HG03103 (cell line): ENCODE results near the gene RAB36.

Experiments used
- ATAC-seq: cut with Tn5 transposase; IDR thresholded peaks from one replicate; pipeline ENCODE4 v1.9.1; 2021; ENCODE audit warnings: low read depth; ENCODE audit not compliant: unreplicated experiment

RAB36 gene

GRCh38 chr22:23180301-23180892 is 35.1 kb downstream of the RAB36 start, which contains the start of gene BCR:
TSS of gene BCR (plus strand) at chr22:23180509. CDS start at chr22:23180961, 452 bp downstream.
- ATAC-seq = no peak

- no peak for ATAC-seq
Observed at GRCh38 chr22:23180893-23181720, 35.8 kb downstream of the RAB36 start.

- ATAC-seq = no peak
Observed at GRCh38 chr22:23181721-23182308, 36.5 kb downstream of the RAB36 start.

- ATAC-seq = no peak
Observed at GRCh38 chr22:23182309-23183060, 37.2 kb downstream of the RAB36 start.

- no peak for ATAC-seq
Observed at GRCh38 chr22:23183061-23183698, 37.9 kb downstream of the RAB36 start.

- no peak for ATAC-seq
Observed at GRCh38 chr22:23184100-23184763, 39.0 kb downstream of the RAB36 start.

GRCh38 chr22:23184764-23185113 is 39.5 kb downstream of the RAB36 start:
- no peak for ATAC-seq

- ATAC-seq = no peak
Observed at GRCh38 chr22:23187211-23187610, 41.9 kb downstream of the RAB36 start.

- no peak for ATAC-seq
Observed at GRCh38 chr22:23187871-23188700, 42.8 kb downstream of the RAB36 start.

GRCh38 chr22:23190526-23190925 is 45.2 kb downstream of the RAB36 start:
- ATAC-seq = no peak

- no peak for ATAC-seq
Observed at GRCh38 chr22:23192133-23192532, 46.9 kb downstream of the RAB36 start.

GRCh38 chr22:23192558-23192957 is 47.3 kb downstream of the RAB36 start:
- ATAC-seq = no peak

- no peak for ATAC-seq
Observed at GRCh38 chr22:23193196-23193827, 48.0 kb downstream of the RAB36 start.

GRCh38 chr22:23193882-23194281 is 48.6 kb downstream of the RAB36 start:
- ATAC-seq = no peak

- no peak for ATAC-seq
Observed at GRCh38 chr22:23196165-23196564, 50.9 kb downstream of the RAB36 start.

- no peak for ATAC-seq
Observed at GRCh38 chr22:23197836-23198235, 52.6 kb downstream of the RAB36 start.

- no peak for ATAC-seq
Observed at GRCh38 chr22:23199159-23199558, 53.9 kb downstream of the RAB36 start.

GRCh38 chr22:23200898-23201297 is 55.6 kb downstream of the RAB36 start:
- no peak for ATAC-seq
